ENCODE measurements around the gene SCUBE3.
A peak's percentile ranks its signal among the peaks of the same experiment; 100 is the strongest.

The SCUBE3 gene

GRCh38 chr6:35213824-35214756 lies at the start of gene SCUBE3:
SCUBE3 (plus strand) TSS chr6:35213956; CDS start chr6:35214419, 463 bp downstream.
- DNase-seq = no peak

GRCh38 chr6:35164277-35164676 lies 49.5 kb upstream of the SCUBE3 start:
- DNase-seq = no peak

GRCh38 chr6:35164868-35165267 lies 48.9 kb upstream of the SCUBE3 start:
- no peak for DNase-seq

- peak; percentile 70 for DNase-seq
Measured at GRCh38 chr6:35165630-35166071, 48.1 kb upstream of the SCUBE3 start.

- no peak for DNase-seq
Measured at GRCh38 chr6:35166116-35166515, 47.6 kb upstream of the SCUBE3 start.

- no peak for DNase-seq
Measured at GRCh38 chr6:35166520-35166919, 47.2 kb upstream of the SCUBE3 start.

- no peak for DNase-seq
Measured at GRCh38 chr6:35167505-35167904, 46.3 kb upstream of the SCUBE3 start.

GRCh38 chr6:35168461-35168861 lies 45.3 kb upstream of the SCUBE3 start:
- DNase-seq = no peak

GRCh38 chr6:35170166-35170565 lies 43.6 kb upstream of the SCUBE3 start:
- DNase-seq = no peak

- no peak for DNase-seq
Measured at GRCh38 chr6:35170891-35171290, 42.9 kb upstream of the SCUBE3 start.

GRCh38 chr6:35173044-35173426 lies 40.7 kb upstream of the SCUBE3 start:
- DNase-seq = no peak

GRCh38 chr6:35173427-35174087 lies 40.2 kb upstream of the SCUBE3 start:
- DNase-seq = no peak

GRCh38 chr6:35174088-35174434 lies 39.7 kb upstream of the SCUBE3 start:
- DNase-seq = no peak

GRCh38 chr6:35174501-35174900 lies 39.3 kb upstream of the SCUBE3 start:
- no peak for DNase-seq

GRCh38 chr6:35176301-35177024 lies 37.3 kb upstream of the SCUBE3 start:
- DNase-seq = no peak

- DNase-seq = no peak
Measured at GRCh38 chr6:35177157-35177556, 36.6 kb upstream of the SCUBE3 start.

- DNase-seq = no peak
Measured at GRCh38 chr6:35177596-35177995, 36.2 kb upstream of the SCUBE3 start.

GRCh38 chr6:35178012-35178411 lies 35.7 kb upstream of the SCUBE3 start:
- no peak for DNase-seq

GRCh38 chr6:35178932-35179832 lies 34.6 kb upstream of the SCUBE3 start:
- DNase-seq = no peak

GRCh38 chr6:35179901-35180535 lies 33.7 kb upstream of the SCUBE3 start:
- no peak for DNase-seq

GRCh38 chr6:35181308-35181932 lies 32.3 kb upstream of the SCUBE3 start:
- no peak for DNase-seq
